ENCODE results near the gene SLIT3. TPM values are rescaled to one million over a fixed set of nuclear protein-coding genes. Genes with fewer than 3 reads are reported as not detected.

The SLIT3 gene
- total RNA-seq, 1 donor from 2014 or later: 5.0 TPM

DNA sequence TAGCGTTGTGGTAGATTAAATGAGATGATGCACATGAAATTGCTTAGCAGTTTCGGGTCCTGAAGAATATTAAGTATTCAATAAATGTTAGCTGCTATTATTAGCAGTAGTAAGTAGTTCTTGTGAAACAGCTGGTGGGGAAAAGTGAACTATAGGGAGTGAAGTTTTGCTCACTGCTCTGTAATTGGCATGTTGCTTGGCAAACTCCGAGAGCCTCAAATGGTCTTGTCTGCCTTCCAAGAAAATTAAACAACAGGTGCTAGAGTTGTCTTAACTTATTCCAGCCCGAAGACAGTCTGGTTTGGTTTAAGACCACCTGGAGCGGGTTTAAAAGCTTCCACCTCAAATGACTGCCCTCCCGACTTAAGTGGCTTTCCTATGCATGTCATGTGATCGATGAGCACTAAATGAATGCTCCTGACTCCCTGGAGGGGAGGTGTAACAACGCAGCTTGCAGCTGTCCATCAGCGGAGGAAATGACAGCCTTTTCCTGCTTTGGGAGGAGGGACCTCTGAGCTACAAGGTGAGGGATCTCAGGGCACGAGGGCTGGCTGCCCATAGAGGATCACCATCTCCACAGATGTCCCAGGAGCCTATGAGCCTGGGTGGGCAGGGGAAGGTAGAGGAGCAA is 518.9 kb downstream of the SLIT3 start:
- H3K27me3 ChIP-seq (ENCODE audit: control insufficient read depth, insufficient read depth, low read length): no peaks in the 10 kb centered on the region
- TF ChIP-seq CTCF (IDR thresholded peaks at IDR 0.05; ENCODE audit: insufficient read depth, low read length, poor library complexity, severe bottlenecking): no peak
- H3K36me3 ChIP-seq (ENCODE audit: control insufficient read depth, insufficient read depth, low read length): no peaks in the 10 kb centered on the region
- no peak overlapping the region for H3K4me3 ChIP-seq (ENCODE audit: low read depth, low read length)
- DNase-seq (ENCODE audit: low read depth): no peak

- Histone ChIP-seq H3K36me3 (ENCODE audit: control insufficient read depth, insufficient read depth, low read length) (no peaks in the 10 kb centered on the region), H3K27me3 (ENCODE audit: control insufficient read depth, insufficient read depth, low read length) (no peaks in the 10 kb centered on the region), H3K4me3 (ENCODE audit: low read depth, low read length) (no peak overlapping the region)
- TF ChIP-seq CTCF (IDR thresholded peaks at IDR 0.05; ENCODE audit: insufficient read depth, low read length, poor library complexity, severe bottlenecking): no peak
- no peak for DNase-seq (ENCODE audit: low read depth)
Measured at GRCh38 chr5:168780888-168781287, 520.1 kb downstream of the SLIT3 start.

DNA sequence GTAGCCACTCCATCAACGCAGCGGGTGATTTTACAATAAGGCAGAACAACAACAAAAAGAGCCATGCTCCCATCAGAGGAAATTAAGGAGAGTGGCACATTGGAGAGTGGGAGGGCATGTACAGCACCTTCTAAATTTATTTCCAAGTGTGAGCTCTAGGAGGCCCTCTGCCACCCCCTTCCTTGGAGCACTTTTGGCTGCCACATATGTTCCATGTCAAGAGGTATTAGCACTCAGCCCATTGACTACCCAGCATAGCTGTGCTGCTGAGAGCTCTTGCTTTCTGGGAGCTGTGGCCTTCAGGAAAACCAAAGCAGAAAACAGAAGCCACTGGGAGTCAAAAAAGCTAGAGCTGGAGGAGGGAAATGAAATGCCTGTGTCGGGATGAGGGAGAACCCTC is 521.6 kb downstream of the SLIT3 start:
- no peak overlapping the region for H3K4me3 ChIP-seq (ENCODE audit: low read depth, low read length)
- DNase-seq (ENCODE audit: low read depth): no peak
- no peaks in the 10 kb centered on the region for H3K36me3 ChIP-seq (ENCODE audit: control insufficient read depth, insufficient read depth, low read length)
- no peak for TF ChIP-seq CTCF (IDR thresholded peaks at IDR 0.05; ENCODE audit: insufficient read depth, low read length, poor library complexity, severe bottlenecking)
- H3K27me3 ChIP-seq (ENCODE audit: control insufficient read depth, insufficient read depth, low read length): no peaks in the 10 kb centered on the region

- no peak for DNase-seq (ENCODE audit: low read depth)
- Histone ChIP-seq H3K36me3 (ENCODE audit: control insufficient read depth, insufficient read depth, low read length) (no peaks in the 10 kb centered on the region), H3K27me3 (ENCODE audit: control insufficient read depth, insufficient read depth, low read length) (no peaks in the 10 kb centered on the region), H3K4me3 (ENCODE audit: low read depth, low read length) (no peak overlapping the region)
- no peak for TF ChIP-seq CTCF (IDR thresholded peaks at IDR 0.05; ENCODE audit: insufficient read depth, low read length, poor library complexity, severe bottlenecking)
Measured at GRCh38 chr5:168778536-168778935, 522.4 kb downstream of the SLIT3 start.

DNA sequence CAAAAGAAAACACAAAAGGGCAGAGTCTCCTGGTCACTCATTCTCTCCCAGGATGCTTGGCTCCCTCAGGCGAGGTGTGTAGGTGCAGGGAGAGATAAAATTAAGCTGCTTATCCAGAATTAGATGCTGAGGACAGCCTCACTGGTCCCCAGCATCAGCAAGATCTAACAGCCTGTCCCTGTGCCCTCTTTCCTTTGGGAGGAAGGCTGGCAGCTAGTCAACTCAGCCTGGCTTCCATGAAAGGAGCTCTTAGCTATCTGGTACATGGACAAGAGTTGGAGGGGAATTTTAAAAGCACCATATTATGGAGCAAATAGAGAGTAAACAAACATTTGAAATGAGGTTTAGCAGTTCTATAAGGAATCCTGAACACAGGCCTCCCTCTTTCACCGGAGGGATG is 523.3 kb downstream of the SLIT3 start:
- H3K27me3 ChIP-seq (ENCODE audit: control insufficient read depth, insufficient read depth, low read length): no peaks in the 10 kb centered on the region
- no peaks in the 10 kb centered on the region for H3K36me3 ChIP-seq (ENCODE audit: control insufficient read depth, insufficient read depth, low read length)
- TF ChIP-seq CTCF (IDR thresholded peaks at IDR 0.05; ENCODE audit: insufficient read depth, low read length, poor library complexity, severe bottlenecking): no peak
- no peak overlapping the region for H3K4me3 ChIP-seq (ENCODE audit: low read depth, low read length)
- no peak for DNase-seq (ENCODE audit: low read depth)

- DNase-seq (ENCODE audit: low read depth): no peak
- no peak for TF ChIP-seq CTCF (IDR thresholded peaks at IDR 0.05; ENCODE audit: insufficient read depth, low read length, poor library complexity, severe bottlenecking)
- Histone ChIP-seq H3K36me3 (ENCODE audit: control insufficient read depth, insufficient read depth, low read length) (no peaks in the 10 kb centered on the region), H3K27me3 (ENCODE audit: control insufficient read depth, insufficient read depth, low read length) (no peaks in the 10 kb centered on the region), H3K4me3 (ENCODE audit: low read depth, low read length) (no peak overlapping the region)
Measured at GRCh38 chr5:168776070-168776469, 524.9 kb downstream of the SLIT3 start.
